Activated CD8-positive, alpha-beta memory T cell treated with anti-CD3 and anti-CD28 coated beads for 36 hours (primary cell): ENCODE data around the gene TTC34. TPM values are rescaled to one million over a fixed set of nuclear protein-coding genes. Genes with fewer than 3 reads are reported as not detected.

Source experiments
- CTCF ChIA-PET: fragments of 350-600 bp; sonication (Branson Sonifier 250); formaldehyde crosslinking; loops from one replicate; lab custom pipeline; 2021; ENCODE audit warnings: antibody characterized with exemption; lab: Charles Lee
- POLR2A ChIA-PET: fragments of 350-600 bp; sonication (Branson Sonifier 250); formaldehyde crosslinking; loops from one replicate; lab custom pipeline; 2021; ENCODE audit warnings: antibody characterized with exemption; lab: Charles Lee
- total RNA-seq, 2 experiments: library from RNA; stranded (reverse); gene quantifications; one replicate each; pipeline ENCODE4 v1.2.3, GENCODE V29; 2021

TTC34 gene
- total RNA-seq, 2 experiments from 2014 or later, result 1.0 to 1.1 TPM

DNA sequence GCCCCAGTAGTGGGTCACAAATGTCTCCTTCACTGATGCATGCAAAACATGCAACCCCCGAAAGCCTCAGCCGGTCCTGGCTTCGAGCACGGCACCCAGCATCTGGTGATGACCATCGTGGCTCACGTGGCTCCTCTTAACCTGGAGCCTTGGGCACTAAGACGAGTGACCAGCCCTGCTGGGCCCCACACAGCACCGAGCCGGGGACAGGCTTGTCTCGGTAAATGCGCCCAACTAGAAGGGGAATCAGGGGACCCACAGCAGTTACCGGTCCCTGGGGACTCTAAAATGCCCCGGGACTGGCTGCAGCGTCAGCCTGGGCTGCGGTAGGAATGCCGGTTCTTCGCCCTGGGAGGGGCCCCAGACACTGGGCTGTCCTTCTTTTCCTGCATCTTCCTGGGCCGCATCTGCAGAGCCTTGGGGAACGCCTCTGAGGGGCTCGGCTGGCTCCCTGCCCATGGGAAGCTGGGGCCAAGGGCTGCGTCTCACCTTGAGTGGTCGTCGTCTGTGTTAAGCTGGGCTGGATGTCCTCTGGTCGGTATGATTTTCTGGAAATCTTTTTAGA lies 13.1 kb upstream of the TTC34 start:
- ChIA-PET CTCF (no interaction called here), POLR2A (no interaction called here)

DNA sequence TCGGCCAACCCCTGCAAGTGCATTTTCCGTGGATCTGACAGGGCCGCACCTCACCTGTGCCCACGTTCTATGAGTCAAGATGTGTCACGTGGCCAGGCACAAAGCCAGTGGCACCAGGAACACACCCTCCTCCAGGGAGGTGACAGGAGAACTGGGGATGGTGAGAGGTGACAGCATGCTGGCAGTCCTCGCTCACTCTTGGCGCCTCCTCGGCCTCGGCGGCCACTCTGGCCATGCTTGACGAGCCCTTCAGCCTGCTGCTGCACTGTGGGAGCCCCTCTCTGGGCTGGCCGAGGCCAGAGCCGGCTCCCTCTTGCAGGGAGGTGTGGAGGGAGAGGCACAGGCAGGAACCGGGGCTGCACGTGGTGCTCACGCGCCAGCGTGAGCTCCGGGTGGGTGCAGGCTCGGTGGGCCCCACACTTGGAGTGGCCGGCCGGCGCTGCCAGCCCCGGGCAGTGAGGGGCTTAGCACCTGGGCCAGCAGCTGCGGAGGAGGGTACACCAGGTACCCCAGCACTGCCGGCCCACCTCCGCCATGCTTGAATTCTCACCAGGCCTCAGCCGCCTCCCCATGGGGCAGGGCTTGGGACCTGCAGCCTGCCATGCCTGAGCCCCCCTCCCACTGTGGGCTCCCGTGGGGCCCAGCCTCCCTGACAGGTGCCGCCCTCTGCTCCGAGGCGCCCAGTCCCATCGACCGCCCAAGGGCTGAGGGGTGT lies 11.6 kb upstream of the TTC34 start:
- ChIA-PET CTCF (no interaction called here), POLR2A (no interaction called here)

DNA sequence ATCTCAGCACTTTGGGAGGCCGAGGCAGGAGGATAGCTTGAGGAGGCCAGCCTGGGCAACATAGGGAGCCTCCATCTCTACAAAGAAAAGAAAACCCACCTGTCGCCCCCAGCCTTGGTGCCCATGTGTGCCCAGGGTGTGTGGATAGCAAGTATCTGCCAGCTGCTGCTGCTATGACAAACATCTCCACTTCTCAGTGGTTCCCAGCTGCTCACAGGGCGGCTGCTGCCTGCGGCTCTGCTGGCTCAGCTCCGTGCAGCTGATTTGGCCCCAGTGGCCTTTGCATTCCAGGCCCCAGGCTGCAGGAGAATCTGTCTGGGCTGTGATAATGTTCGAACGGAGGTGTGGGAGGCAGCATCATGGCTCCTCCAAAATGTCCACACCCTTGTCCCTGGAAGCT lies 10.6 kb upstream of the TTC34 start:
- ChIA-PET CTCF (no interaction called here), POLR2A (no interaction called here)

DNA sequence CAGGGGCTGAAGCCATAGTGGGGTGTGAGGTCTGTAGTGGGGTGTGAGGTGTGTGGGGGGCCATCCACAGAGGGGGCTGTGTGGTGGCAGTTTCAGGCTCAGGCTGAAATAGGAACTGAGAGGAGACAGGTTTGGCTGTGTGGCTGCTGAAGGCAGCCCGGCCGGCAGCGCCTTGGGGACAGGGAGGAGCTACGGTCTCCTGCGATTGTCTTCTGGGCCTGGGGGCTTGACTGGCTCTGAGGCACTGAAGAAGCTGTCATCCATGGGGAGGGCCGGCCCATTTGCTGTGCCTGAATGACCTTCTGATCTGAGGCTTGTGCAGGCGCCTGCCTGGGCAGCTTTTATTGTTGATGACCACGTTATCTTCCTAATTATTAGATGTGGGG lies 10.0 kb upstream of the TTC34 start:
- ChIA-PET POLR2A (no interaction called here), CTCF (no interaction called here)

DNA sequence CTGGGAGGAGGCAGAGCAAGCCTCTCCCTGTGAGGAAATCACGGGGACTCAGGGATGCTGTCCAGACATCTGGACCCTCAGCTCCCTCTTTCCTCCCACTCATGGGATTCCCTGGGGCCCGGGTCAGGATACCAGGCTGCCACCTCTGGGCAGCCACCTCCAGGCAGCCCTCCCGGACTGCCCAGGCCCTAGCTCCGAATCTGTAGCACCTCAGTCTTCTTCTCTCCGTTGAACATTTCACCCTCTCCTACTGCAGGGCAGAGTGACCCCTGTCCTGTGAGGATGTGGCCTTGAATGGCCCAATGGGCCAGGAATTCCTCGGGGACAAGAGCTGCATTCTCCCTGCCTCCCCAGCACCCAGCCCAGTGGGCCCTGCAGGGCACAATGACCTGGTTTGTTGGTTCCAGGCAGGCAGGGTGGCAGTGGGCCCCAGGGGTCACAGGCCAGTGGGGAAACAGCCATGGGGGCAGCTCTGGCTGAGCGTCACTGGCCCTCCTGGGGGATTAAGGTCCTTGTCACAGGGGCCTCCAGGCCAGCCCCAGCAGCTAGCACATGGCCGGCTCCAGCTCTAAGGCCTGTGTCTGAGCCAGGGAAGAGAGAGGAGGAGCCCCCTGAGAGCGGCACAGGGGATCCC lies 9.5 kb upstream of the TTC34 start:
- CTCF ChIA-PET, result interaction anchor here (0.9 kb wide), 1 partner anchor 11 kb away, joined by 3 read pairs; no protein-coding TSS in a partner anchor
- POLR2A ChIA-PET, result no interaction called here

DNA sequence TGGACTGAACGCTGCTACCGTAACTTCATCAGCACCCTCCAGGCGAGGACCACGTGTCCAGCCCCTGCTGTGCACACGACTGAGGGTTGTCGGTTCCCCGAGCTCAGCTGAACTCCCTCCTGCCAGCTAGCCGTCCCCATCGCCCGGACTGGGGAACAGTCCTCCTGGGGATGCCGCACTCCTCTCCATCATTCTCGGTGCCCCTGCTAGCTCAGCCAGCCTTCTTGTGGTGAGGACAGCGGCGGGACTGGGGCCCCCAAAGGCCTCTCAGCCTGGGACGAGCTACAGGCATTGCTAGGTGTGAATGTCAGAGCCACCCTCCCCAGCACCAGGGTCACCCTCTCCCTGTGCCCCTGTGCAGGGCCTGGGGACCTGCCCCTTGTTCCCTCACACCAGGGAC lies 8.8 kb upstream of the TTC34 start:
- ChIA-PET CTCF (interaction anchor here (0.9 kb wide), 1 partner anchor 12 kb away, joined by 3 read pairs; no protein-coding TSS in a partner anchor), POLR2A (no interaction called here)

DNA sequence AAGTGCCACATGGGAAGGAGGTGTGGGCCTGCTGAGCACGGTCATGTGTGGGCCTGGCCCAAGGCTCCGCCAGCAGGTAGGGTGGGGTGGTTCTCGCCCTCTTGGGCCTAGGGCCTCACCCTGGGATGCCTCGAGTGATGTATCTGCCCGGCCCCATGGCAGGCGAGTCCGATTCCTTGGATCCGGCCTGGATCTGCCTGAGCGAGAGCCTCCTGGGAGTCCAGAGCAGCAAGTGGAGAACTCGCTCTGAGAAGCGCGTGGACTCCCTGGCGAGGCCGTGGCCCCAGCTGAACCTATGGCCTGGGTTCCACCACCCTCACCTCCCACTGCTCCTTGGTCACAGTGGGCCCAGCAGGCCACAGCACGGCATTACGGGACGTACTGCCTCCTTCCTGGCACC lies 8.2 kb upstream of the TTC34 start:
- CTCF ChIA-PET, result no interaction called here
- POLR2A ChIA-PET, result no interaction called here

DNA sequence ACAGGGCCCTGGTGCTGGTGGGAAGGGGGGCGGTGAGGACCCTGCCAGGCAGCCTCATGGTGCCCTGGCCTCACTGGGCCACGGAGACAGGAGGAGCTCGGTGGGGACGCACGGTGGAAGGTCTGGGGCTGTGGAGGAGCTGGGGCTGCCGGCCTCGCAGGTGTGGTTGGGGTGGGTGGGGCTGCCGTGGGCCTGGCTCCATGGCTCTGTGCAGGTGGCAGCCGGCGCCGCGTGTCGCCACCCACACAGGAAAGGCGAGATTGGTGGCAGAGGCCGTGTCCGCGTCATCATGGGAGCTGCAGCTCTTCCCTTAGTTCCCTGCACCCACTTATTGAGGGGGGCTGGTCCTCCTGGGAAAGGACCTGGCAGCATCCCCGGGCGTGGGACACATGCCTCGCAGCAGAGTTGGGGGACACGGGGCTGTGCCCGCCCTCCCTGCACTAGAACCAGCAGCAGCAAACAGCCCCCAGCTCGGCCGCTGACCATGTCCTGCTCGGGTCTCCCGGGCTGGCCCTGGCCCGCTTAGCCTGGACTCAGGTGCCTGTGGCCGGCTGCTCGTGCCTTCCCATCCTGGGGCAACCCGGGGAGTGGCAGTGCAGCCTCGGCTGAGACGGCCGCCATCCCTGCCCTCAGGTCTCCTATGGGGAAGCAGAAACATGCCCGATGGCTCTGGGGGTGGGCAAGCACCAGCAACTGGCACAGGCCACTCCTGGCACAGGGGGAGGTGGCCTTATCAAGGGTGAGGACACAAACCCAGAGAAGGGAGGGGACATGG lies 7.5 kb upstream of the TTC34 start:
- ChIA-PET CTCF (no interaction called here), POLR2A (no interaction called here)

DNA sequence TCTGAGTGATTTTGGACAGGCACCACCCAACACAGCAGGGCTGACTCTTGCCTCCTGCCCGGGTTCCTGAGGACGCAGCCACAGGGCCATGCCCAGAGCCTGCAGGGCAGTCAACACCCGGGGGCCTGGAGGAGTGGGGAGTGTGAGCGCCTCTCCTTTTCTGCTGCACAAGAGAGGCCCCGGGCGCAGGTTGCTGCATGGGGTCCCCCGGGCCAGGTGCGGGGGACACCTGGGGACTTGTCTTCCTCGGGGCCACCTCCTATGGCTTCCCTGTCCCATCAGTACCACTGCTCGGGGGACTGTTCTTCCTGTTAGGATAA lies 6.9 kb upstream of the TTC34 start:
- CTCF ChIA-PET, result no interaction called here
- POLR2A ChIA-PET, result no interaction called here

DNA sequence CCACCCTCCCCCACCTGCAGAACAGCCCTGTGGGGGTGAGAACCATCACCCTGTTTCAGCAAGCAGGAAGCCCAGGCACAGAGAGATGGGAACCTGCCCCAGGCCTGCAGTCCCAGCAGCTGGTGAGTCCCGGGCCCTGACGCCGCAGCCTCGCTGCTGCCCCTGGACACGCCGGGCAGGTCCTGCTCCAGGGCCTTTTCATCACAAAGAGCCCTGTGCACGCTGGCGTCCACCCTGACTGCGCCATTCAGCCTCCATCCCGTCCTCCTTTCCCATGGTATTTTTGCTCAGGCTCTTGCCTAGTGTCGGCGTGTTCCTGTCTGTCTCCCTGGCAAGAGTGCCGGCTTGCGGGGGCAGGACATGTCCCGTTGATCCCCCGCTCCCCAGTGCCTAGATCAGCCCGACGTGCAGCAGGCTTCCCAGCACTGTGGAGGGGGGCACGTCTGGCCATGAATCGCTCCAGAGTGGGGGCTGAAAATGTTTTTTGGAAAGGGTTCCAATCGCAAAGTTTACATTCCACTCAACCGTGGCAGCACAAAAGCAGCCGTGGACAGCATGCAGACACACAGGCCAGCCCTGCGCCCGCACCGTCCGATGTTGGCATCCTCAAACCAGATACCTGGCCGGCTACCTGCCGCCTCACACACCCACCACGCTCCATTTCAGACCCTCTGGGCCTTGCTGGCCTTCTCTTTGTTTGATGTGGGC lies 6.3 kb upstream of the TTC34 start:
- ChIA-PET POLR2A (no interaction called here), CTCF (no interaction called here)

DNA sequence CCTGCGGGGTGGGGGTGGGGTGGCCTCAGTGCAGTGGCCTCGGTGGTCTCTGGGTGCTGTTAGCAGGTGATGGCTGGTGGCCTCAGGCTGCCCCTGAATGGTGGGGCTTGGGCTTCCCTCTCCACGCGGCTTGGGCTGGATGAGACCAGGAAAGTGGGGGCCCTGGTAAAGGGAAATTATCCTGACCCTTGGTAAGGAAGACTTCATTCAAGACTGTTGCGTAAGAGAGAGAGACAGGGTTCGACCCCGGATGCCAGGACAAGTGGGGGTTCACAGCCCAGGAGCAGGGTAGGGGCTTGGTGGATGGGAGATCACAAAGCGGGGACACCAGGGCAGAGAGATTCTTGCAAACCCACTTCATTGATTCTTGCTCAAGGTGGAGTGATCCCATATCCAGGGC lies 5.5 kb upstream of the TTC34 start:
- ChIA-PET POLR2A (no interaction called here), CTCF (no interaction called here)

DNA sequence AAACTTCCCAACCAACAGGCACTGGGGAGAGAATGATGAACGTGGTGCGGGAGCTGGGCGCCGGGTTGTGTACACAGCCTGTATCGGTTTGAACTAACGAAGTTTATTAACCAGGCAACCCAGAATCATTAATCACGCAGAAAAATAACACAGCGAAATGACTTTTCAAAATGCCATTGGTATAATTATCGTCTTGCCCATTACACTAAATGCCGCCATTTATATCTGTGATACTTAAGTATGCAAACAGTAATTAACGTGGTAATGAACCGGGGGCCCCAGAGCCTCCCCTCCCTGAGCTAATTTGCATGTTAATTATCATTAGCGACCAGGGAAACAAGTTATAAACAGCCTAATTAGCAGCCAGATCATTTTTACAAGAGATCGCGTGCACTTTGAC lies 5.1 kb upstream of the TTC34 start:
- ChIA-PET POLR2A (no interaction called here), CTCF (no interaction called here)

DNA sequence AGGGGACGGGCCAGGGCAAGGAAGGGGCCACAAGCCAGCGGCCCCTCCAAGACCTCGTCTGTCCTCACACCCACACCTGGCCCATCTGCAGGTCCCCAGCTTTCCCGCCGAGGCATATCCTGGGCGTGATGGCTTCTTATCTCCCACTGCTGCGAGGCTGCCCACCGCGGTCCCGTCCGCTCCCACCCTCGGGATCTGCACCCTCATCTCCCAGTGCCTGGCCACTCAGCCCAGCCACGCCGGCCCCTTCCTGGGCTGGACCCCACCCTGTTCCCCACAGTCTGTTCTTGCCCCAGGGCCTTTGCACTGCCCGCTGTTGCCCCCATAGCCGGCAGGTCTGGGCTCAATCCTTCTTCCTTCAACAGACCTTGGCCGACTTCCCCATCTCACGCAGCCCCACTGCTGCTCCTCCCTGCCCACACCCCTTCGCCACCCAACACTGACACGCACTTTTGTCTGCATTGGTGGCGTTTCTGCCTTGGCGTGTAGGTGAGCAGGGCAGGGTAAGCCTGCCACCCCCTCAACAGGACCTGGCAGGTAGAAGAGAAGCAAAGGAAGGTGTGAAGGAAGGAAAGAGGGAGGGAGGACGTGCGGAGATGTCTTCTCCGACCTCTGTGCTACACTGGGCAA lies 4.4 kb upstream of the TTC34 start:
- ChIA-PET POLR2A (no interaction called here), CTCF (no interaction called here)

DNA sequence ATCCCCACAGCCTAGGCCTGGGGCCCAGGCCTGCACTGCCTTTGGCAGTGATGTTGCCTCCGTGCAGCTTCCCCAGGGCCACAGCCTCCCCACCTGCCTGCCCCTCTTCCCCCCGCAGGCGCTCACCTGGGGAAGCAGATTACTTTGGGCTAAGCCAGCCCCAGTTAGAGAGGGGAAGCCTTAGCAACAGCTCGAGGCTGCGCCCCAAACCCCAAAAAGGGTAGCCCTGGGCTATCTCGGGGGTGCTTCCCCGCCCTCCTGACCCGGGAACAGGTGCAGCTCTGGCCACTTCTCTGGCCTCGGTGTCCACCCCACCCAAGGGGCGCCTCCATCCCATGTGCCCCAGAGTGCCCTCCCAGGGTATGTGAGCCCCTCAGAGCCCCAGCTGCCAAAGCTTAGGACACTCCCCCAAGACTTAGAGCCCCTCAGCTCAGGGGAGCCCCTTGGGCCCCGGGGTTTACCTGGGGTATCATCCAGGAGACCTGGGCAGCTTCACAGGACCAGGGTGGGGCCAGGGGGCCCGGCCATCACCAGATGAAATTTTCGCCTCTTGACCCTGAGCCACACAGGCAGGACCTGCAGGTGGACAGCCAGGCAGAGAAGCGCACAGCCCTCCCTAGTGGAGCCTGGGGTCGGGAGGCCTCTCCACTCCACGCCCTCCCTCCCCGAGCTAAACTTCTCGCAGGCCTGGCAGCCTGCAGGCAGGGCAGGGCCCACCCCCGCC lies 3.3 kb upstream of the TTC34 start:
- ChIA-PET POLR2A (no interaction called here), CTCF (interaction anchor here (2.4 kb wide), 1 partner anchor 18 kb away, joined by 7 read pairs; no protein-coding TSS in a partner anchor)

DNA sequence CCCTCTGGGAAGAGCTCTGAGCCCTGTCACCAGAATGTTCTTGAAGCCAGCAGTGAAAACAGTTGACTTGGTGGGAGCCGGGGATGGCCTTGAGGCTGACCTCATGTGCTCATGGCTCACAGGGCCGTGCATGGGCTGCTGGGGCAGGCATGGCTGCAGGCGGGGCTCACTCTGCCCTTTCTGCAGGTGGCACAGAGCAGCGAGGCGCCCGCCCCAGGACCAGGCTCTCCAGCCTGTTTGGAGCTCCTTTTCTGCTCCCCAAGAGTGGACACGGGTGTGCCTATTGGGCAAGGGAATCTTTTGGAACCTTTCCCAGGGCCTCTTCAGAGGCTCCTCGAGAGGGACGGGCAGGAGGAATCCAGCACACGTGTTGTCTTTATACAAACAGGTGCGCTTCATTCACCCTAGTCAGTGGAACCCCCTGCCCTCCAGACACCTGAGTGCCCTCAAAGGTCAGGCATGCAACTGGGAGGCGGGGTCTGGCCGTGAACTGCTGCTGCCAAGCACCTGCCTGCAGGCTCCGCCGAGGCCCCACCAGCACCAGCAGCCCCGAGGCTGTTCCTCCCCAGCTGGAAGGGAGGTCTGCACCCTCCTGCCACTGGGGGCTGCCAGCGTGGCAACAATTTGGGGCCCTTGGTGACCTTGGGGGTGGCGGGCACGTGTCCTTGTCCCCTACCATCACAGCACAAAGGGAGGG lies 2.6 kb upstream of the TTC34 start:
- ChIA-PET POLR2A (no interaction called here), CTCF (interaction anchor here (2.4 kb wide), 1 partner anchor 18 kb away, joined by 7 read pairs; no protein-coding TSS in a partner anchor)

DNA sequence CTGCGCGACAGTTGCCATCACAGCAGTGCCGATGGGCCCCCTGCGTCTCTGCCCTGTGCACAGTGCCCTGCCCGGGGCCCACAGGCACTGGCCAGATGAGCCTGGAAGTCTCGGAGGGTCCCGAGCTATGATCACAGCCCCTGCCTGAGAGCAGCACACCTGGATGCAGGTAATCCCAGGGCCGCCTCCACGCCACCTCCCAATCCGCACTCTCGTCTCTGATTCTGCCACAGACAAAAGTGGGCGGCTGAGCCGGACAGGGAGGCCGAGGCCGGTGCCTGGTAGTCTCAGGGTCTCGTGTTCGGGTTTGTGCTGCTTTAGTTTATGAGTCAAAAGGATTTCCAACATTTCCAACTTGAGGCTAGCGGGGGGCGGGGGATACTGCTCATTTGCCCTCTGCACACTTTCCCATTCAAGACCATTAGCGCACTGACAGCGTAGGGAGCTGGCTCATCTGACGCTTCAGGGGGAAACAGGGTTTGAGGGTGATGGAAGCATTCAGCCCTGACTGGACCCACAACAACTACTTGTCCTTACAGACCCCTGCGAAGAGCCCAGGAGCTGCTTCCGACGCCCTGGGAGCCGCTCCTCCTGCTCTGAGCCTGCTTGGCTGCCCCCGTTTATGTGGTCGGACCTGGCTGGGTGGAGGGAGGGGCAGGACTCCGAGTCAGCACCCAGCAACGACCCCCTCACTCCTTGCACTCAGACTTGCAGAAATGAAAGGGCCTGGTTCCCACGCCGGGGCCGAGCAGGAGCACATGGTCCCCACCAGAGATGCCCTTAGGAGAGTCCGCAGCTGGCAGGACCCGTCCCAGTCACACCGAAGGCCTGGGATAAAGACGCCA lies 1.8 kb upstream of the TTC34 start:
- ChIA-PET CTCF (interaction anchor here (2.4 kb wide), 1 partner anchor 17 kb away, joined by 7 read pairs; no protein-coding TSS in a partner anchor), POLR2A (no interaction called here)

DNA sequence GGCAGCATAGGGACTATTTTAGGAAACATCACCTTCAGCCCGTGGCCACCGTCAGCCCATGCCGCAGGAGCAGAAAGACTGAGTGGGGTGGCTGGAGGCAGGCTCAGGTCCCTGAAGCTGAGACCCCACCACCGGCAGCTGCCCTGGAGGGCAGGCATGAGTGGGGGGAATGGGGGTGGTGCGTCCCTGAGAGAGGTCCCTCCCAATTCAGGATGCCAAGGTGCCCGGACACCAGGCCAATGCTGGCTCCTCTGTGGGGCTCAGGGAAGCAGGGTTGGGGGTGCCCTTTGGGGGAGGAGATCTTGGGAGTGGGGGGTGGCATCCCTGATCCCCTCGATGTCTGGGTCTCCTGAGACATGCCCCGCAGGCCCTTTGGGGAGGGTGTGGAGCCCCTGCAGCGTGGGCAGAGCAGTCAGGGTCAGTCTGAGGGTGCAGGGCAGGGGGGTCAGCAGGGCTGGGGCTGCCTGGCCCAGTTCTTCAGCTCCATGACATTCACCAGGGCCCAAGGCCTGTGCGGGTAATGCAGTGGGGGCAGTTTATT lies 998 bp upstream of the TTC34 start:
- ChIA-PET POLR2A (no interaction called here), CTCF (interaction anchor here (2.4 kb wide), 1 partner anchor 16 kb away, joined by 7 read pairs; no protein-coding TSS in a partner anchor)
